ENCODE results near the gene KLK12. TPM values are rescaled to one million over a fixed set of nuclear protein-coding genes. Genes with fewer than 3 reads are reported as not detected.

Gene KLK12
- total and polyA plus RNA-seq, 2 donors, result not detected

- no peak for DNase-seq (ENCODE audit: extremely low spot score)
- Histone ChIP-seq H3K4me1 (ENCODE audit: insufficient read depth) (no peaks in the 10 kb centered on the region), H3K4me3 (ENCODE audit: low read depth, low read length) (no peak overlapping the region), H3K36me3 (ENCODE audit: insufficient read depth) (no peaks in the 10 kb centered on the region), H3K27ac (ENCODE audit: low read depth) (no peak overlapping the region)
- under 1% methylated on average over 68 of the region's 68 CpGs for WGBS
These were observed 15.9 kb downstream of the KLK12 start for GRCh38 chr19:51018745-51019543.

DNA sequence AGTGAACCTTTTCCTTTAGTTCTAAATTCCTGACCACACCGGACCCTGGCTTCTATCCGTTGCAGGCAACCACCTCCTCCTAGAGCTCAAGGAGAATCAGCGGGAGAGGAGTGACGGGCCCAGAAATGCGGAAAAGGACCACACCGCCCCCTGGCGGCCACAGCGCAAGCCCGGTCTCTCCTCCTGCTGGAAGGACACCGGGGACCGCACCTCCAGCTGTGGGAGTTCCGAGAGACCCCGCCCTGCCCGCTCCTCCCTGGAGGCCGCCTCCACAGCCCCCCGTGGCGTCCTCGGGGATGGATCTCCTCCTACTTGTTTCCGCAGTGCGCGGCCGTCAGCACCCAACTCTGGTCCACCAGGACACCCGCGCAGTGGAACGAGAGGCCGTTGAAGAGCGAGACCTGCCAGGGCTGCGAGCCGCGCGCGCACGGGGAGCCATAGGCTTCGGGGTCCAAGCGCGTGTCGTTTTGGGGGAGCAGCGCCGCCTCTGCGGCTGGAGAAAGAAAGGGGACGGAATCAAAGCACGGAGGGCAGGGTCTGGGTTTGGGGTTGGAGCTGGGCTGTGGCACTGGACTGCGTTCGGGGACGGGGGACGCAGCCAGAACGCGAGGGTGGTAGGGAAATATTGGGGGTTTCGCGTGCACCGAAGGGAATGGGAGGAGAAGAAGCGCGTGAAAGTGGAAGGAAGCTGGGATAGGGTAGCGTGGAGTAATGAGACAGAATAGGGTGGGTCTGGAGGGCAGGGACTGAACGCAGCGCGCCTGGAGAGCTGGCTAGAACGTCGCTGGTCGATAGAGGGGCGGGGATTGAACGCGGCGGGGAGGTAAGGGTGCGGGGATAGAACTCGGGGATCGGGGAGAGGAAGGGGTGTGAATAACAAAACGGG, 17.8 kb downstream of the KLK12 start:
- Histone ChIP-seq H3K27ac (ENCODE audit: low read depth) (no peak overlapping the region), H3K4me3 (ENCODE audit: low read depth, low read length) (no peak overlapping the region), H3K4me1 (ENCODE audit: insufficient read depth) (no peaks in the 10 kb centered on the region), H3K36me3 (ENCODE audit: insufficient read depth) (no peaks in the 10 kb centered on the region)
- no peak for DNase-seq (ENCODE audit: extremely low spot score)
- under 1% methylated on average over 68 of the region's 68 CpGs for WGBS

DNA sequence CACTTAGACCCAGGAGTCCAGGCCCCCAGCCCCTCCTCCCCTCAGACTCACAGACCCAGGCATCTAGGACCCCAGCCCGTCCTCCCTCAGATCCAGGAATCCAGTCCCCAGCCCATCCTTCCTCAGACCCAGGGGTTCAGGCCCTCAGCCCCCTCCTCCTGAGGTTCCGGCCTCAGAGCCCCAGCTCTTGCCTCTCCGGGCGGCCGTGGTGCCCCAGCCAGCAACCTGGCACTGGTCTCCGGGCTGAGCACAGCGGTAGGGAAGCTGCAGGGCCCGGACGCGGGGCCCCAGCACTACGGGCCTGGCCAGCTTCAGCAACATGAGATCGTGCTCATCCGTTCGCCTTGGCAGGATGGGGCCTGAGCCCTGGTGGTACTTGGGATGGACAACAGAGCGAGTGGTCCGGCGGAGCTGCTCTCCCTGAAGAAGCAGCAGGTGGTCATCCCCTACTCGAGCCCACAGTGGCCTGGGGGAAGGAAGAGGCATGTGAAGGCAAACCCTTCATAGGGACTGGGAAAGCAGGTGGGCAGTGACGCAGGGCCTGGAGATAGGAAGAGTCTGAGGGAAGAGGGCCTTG, 19.0 kb downstream of the KLK12 start:
- WGBS, result 88% methylated on average over 19 of the region's 19 CpGs

GRCh38 chr19:51014242-51014641, 20.6 kb downstream of the KLK12 start:
- WGBS, result 84% methylated on average over 6 of the region's 6 CpGs
- Histone ChIP-seq H3K36me3 (ENCODE audit: insufficient read depth) (no peaks in the 10 kb centered on the region), H3K4me1 (ENCODE audit: insufficient read depth) (no peaks in the 10 kb centered on the region), H3K27ac (ENCODE audit: low read depth) (no peak overlapping the region), H3K4me3 (ENCODE audit: low read depth, low read length) (no peak overlapping the region)
- DNase-seq (ENCODE audit: extremely low spot score), result no peak

More for the DNA sequence above, 19.0 kb downstream of the KLK12 start:
- DNase-seq (ENCODE audit: extremely low spot score), result no peak
- Histone ChIP-seq H3K4me1 (ENCODE audit: insufficient read depth) (no peaks in the 10 kb centered on the region), H3K27ac (ENCODE audit: low read depth) (no peak overlapping the region), H3K4me3 (ENCODE audit: low read depth, low read length) (no peak overlapping the region), H3K36me3 (ENCODE audit: insufficient read depth) (no peaks in the 10 kb centered on the region)

GRCh38 chr19:51012661-51013190, 22.1 kb downstream of the KLK12 start:
- H3K27ac ChIP-seq (ENCODE audit: low read depth), result no peak overlapping the region
- H3K4me3 ChIP-seq (ENCODE audit: low read depth, low read length), result no peak overlapping the region
- 72% methylated on average over 12 of the region's 12 CpGs for WGBS
- no peaks in the 10 kb centered on the region for H3K36me3 ChIP-seq (ENCODE audit: insufficient read depth)
- H3K4me1 ChIP-seq (ENCODE audit: insufficient read depth), result no peaks in the 10 kb centered on the region
- DNase-seq (ENCODE audit: extremely low spot score), result no peak

DNA sequence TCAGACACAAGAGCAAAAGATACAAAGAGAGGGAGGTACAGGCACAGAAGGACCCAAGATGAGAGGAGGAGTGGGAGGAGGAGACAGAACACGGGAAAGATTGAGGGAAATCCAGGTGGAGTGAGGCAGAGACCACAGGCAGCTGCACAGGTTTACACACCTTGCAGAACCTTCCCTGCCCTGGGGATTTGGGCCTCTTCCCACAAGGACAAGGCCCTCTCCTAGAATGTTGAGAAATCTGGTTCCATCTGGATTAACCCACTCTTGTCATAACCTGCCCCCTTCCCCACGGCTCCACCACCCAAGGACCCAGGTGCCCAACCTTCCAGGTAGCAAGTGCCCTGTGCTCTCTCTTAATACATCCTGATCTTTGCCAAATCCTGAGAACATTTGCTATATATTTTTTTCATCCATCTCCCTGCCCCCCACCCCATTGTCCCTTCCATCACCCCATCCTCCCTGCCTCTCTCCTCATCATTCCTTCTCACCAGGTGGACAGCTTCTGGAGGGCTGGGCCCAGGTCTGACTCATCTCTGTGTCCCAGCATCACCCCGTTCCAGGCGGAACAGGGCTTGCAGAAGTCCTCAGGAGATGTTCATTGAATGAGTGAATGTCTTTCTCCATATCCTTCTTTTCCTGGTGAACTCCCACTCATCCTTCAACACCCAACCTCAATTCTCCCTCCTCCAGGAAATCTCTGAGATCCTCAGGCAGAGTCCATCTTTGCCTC, 24.6 kb downstream of the KLK12 start:
- H3K4me3 ChIP-seq (ENCODE audit: low read depth, low read length), result no peak overlapping the region
- DNase-seq (ENCODE audit: extremely low spot score), result no peak
- H3K4me1 ChIP-seq (ENCODE audit: insufficient read depth), result no peaks in the 10 kb centered on the region
- WGBS, result 69% methylated on average over 4 of the region's 4 CpGs
- no peak overlapping the region for H3K27ac ChIP-seq (ENCODE audit: low read depth)
- H3K36me3 ChIP-seq (ENCODE audit: insufficient read depth), result no peaks in the 10 kb centered on the region

DNA sequence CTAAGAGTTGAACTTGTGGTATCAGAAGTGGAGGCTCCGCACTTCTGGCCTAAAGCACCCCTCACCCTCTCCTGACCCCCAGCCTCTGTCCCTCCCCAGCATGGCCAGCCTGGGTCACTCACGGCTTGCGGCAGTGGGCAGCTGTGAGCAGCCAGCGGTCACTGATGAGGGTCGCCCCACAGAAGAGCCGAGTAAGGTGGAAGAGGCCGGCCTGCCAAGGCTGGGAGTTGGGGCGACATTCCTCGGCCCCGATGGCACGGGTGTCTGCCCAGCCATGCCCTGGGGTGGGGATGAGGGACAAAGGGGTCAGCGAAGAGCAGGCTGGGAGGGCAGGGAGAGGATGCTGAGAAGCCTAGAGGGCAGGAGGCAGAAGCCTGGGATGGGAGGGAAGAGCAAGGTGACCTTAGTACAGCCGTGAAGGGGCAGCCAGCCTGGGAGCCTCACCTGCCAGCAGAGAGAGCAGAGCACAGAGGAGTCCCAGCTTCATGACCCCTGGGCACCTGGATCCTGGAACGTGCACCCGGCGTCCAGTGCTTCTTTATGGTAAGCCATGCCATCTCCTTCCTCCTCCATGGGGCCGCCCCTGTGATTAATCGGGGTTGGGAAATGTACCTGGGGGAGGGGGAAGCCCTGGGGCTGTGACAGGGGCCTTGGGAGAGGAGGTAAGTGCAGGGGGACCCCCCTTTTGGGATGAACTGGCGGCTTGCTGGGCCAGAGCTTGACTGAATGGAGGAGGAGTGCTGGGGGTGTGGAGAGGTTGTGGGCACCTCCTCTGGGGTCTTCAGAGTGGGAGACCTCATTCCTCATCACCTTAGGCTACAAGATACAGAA, 25.5 kb downstream of the KLK12 start:
- DNase-seq (ENCODE audit: extremely low spot score), result no peak
- no peak overlapping the region for H3K4me3 ChIP-seq (ENCODE audit: low read depth, low read length)
- 71% methylated on average over 19 of the region's 19 CpGs for WGBS
- no peaks in the 10 kb centered on the region for H3K4me1 ChIP-seq (ENCODE audit: insufficient read depth)
- no peak overlapping the region for H3K27ac ChIP-seq (ENCODE audit: low read depth)
- no peaks in the 10 kb centered on the region for H3K36me3 ChIP-seq (ENCODE audit: insufficient read depth)

DNA sequence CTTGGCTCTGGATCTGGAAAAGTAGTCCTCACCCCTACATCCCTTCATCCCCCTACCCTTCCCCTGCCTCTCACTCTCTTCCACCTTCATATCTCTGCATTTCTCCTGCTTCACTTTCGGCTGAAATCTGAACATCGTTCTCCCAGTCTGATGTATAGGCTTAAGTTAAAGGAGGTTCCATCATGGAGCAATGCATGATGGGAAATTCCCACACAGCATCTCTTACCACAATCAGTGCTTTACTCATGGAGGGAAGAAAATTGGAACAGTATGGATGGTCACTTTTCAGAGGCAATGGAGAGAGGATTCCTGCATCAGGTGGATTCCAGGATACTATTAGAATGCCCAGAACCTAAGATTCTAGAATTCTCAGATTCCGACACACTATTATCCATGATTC, 27.3 kb downstream of the KLK12 start:
- no peak overlapping the region for H3K27ac ChIP-seq (ENCODE audit: low read depth)
- H3K4me1 ChIP-seq (ENCODE audit: insufficient read depth), result no peaks in the 10 kb centered on the region
- 87% methylated on average over 3 of the region's 3 CpGs for WGBS
- H3K4me3 ChIP-seq (ENCODE audit: low read depth, low read length), result no peak overlapping the region
- no peaks in the 10 kb centered on the region for H3K36me3 ChIP-seq (ENCODE audit: insufficient read depth)
- DNase-seq (ENCODE audit: extremely low spot score), result no peak

- H3K27ac ChIP-seq (ENCODE audit: low read depth), result no peak overlapping the region
- no peaks in the 10 kb centered on the region for H3K36me3 ChIP-seq (ENCODE audit: insufficient read depth)
- H3K4me1 ChIP-seq (ENCODE audit: insufficient read depth), result no peaks in the 10 kb centered on the region
- DNase-seq (ENCODE audit: extremely low spot score), result no peak
- no peak overlapping the region for H3K4me3 ChIP-seq (ENCODE audit: low read depth, low read length)
- WGBS, result 42% methylated on average over 8 of the region's 8 CpGs
These were observed 28.4 kb downstream of the KLK12 start for GRCh38 chr19:51006406-51006805.

GRCh38 chr19:51005248-51005647, 29.6 kb downstream of the KLK12 start:
- no peak for DNase-seq (ENCODE audit: extremely low spot score)
- H3K27ac ChIP-seq (ENCODE audit: low read depth), result no peak overlapping the region
- no peaks in the 10 kb centered on the region for H3K4me1 ChIP-seq (ENCODE audit: insufficient read depth)
- WGBS, result 84% methylated on average over 1 of the region's 1 CpG
- H3K36me3 ChIP-seq (ENCODE audit: insufficient read depth), result no peaks in the 10 kb centered on the region
- H3K4me3 ChIP-seq (ENCODE audit: low read depth, low read length), result no peak overlapping the region

GRCh38 chr19:51003316-51003715, 31.5 kb downstream of the KLK12 start:
- no peak for DNase-seq (ENCODE audit: extremely low spot score)
- Histone ChIP-seq H3K4me1 (ENCODE audit: insufficient read depth) (no peaks in the 10 kb centered on the region), H3K36me3 (ENCODE audit: insufficient read depth) (no peaks in the 10 kb centered on the region), H3K4me3 (ENCODE audit: low read depth, low read length) (no peak overlapping the region), H3K27ac (ENCODE audit: low read depth) (no peak overlapping the region)
- 74% methylated on average over 7 of the region's 7 CpGs for WGBS

DNA sequence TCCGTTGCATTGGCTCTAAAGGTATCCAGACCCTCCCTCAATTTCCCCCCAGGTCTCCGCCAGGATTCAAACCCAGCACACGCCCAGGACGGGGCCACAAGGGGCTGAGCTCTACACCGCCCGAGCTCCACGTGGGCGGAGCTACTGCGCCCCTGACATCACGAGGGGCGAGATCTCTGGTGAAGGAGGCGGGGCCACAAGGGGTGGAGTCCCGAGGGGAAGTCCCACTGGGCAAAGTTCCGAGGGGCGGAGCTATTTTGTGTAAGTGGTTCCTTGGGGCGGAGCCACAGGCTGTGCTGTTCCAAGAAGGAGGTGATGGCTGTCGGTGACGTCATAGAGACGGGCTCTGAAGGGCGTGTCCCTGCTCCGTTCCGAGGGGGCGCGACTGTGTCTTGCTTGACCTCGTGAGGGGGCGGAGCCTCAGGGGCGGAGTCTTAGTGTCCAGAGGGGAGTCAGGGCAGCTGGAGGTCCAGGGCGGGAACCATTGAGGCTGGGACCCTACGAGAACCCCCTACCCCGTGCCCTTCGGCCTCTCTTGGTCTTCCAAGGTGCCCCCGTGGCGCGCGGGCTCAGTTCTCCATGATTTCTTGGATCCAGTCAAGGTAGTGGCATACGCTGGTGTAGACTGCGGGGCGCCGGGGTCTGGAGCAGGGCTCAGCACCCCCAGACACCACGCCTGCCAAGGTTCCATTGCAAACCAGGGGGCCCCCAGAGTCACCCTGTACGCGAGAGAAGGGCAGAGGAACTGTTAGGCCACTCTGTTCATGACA, 32.1 kb downstream of the KLK12 start:
- H3K27ac ChIP-seq (ENCODE audit: low read depth), result no peak overlapping the region
- no peaks in the 10 kb centered on the region for H3K36me3 ChIP-seq (ENCODE audit: insufficient read depth)
- H3K4me1 ChIP-seq (ENCODE audit: insufficient read depth), result no peaks in the 10 kb centered on the region
- WGBS, result 49% methylated on average over 42 of the region's 42 CpGs
- H3K4me3 ChIP-seq (ENCODE audit: low read depth, low read length), result no peak overlapping the region
- DNase-seq (ENCODE audit: extremely low spot score), result no peak
